GM19035 (cell line): ENCODE data around the gene GAL3ST3.
"Not testable (repeated sequence)": the region's sequence is repeated elsewhere in the genome, so short reads cannot be mapped to it uniquely, and the experiment has no call there.

ENCODE experiments used
- ATAC-seq: cut with Tn5 transposase; IDR thresholded peaks from one replicate; pipeline ENCODE4 v1.9.1; 2021; ENCODE audit not compliant: unreplicated experiment

GAL3ST3 gene

DNA sequence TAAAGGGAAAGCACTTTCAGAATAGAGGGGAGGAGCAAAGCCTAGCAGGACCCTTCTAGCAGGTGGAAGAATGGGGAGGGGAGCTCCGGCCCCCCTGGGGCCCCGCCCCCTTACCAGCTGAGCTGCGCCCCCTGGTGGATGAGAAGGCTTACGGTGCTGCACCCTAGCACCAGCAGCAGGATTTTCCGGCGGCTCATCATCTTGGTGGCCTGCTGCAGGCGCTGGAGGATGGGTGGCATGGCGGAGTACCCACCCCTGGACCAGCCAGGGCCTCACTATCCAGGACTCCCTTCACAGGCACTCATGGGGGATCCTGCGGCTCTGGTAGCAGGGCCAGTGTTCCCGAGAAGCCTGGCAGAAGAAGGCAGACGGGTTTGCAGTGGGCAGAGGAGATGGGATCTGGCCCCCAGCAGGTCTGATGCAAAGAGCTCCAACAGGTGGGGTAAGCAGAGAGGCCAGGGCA, 3.8 kb downstream of the GAL3ST3 start:
- ATAC-seq, result no peak

DNA sequence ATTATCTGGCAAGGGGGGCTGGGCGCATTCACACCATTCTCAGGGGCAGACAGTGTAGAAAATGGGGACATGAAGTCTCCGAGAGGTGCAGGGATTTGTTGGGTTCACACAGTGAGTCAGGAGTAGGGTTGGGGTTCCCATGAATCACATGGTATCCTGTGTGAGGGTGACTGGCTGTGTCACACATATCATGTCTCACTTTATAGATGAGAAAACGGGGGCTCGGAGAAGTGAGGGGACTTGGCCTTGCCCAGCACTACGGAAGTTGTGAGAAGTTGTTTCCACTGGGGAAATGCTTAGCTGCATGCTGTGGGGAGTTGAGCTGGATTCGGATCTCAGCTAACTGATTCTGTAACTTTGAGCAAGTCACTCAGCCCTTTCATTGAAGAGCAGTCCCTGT, 4.2 kb downstream of the GAL3ST3 start:
- ATAC-seq, result no peak

DNA sequence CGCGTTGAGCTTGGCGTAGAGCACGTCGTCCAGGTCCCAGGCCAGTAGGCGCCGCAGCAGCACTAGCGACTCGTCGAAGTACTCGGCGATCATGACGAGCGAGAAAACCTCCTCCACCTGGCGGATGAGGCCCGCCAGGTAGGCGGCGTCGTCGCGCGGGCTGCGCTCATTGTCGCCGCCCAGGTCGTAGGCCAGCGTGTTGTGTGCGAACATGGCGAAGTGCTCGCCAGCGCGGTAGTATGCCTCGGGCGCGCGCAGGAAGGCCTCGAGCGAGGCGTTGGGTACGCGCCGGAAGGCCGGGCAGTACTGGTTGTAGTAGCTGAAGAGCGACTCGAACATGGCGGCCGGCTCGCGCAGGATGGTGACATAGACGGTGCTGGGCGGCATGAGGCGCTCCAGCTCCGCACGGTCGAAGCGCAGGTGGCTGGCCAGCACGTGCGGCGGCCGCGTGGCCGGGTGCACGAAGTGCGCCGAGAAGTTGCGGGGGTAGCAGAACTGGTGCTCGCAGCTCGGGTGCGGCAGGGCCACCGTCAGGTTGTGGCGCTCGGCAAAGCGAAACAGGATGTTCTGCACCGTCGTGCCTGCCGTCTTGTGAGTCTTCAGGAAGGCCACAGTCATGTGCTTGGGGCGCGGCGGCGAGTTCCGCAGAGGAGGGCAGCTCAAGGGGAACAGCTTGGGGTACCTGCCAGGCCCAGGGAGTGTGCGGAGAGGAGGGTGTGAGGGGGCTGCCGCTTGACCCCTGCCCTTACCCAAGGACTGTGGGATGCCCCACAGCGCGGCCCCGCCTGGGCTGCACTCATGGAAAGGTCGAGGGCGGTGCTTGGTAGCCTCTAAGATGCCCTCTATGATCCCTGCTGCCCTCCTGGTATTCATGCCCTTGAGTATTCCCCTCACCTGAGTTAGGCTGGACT, 5.7 kb downstream of the GAL3ST3 start:
- ATAC-seq, result no peak

DNA sequence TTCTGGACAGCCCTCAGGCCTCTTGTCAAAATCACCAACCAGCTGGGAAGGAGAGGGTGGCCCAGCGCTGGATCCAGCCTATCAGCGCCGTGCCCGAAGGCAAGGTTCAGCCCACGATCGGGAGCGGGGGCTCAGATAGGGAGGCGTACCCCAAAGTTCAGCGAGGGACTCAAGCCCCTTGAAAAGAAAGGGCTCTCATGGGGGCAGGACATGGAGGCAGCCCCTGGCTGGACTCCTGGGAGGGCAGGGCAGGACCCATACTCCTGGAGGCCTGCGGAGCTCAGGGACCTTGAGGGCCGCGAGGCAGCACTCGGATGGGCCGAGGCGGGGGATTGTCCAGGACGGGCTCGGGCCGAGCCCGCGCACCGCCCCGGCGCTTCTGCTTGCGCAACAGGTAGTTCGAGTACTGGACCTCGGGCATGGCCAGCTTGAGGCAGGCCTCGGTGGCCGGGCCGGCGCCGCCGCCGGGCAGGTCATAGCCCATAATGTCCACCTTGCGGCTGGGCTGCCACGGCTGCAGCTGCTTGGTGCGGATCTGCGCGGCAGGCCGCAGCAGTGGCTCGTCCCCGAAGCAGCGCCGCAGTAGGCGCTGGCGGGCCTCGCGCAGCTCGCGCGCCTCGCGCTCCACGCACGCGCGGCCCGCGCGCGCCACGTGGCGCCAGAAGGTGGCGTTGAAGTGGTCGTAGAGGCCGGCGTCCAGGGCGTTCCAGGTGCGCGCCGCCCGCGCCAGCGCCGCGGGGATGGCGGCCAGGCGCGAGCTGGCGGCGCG, 6.5 kb downstream of the GAL3ST3 start:
- ATAC-seq, result no peak

DNA sequence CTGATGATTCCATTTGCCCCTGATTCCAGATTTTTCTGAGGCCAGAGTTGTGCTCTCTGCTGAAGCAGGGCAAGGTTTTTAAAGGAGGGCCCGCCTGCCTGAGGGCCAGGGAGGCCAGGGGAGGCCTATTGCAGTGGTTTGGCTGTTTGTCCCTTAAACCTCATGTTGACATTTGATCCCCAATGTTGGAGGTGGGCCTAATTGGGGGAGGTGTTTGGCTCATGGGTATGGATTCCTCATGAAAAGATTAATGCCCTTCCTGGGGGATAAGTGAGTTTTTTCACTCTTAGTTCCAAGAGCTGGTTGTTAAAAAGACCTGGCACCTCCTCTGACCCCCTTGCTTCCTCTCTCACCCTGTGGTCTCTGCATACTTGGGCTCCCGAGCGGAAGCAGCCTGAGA, 9.2 kb downstream of the GAL3ST3 start:
- no peak for ATAC-seq

DNA sequence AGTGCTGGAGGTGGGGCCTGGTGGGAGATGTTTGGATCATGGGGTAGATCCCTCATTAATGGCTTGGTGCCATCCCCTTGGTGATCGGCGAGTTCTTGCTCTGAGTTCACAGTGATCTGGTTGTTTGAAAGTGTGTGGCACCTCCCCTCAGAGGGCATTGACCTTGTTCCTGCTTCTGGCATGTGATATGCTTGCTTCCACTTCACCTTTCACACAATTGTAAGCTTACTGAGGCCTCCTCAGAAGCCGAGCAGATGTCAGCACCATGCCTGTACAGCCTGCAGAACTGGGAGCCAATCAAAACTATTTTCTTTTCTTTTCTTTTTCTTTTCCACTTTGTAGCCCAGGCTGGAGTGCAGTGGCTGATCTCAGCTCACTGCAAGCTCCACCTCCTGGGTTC, 11.6 kb downstream of the GAL3ST3 start:
- no peak for ATAC-seq

DNA sequence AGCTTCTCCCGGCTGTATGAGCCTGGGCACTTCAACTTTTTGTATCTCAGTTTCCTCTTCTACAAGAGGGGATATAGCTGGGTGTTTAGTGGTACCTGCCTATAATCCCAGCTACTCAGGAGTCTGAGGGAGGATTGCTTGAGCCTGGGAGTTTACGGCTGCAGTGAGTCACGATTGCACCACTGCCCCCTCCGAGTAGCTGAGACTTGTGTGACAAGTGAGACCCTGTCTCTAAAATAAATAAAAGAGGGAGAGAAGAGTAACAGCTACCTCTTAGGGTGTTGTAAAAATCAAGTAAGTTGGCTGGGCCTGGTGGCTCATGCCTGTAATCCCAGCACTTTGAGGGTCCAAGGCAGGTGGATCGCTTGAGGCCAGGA, 12.6 kb downstream of the GAL3ST3 start:
- ATAC-seq, result no peak

DNA sequence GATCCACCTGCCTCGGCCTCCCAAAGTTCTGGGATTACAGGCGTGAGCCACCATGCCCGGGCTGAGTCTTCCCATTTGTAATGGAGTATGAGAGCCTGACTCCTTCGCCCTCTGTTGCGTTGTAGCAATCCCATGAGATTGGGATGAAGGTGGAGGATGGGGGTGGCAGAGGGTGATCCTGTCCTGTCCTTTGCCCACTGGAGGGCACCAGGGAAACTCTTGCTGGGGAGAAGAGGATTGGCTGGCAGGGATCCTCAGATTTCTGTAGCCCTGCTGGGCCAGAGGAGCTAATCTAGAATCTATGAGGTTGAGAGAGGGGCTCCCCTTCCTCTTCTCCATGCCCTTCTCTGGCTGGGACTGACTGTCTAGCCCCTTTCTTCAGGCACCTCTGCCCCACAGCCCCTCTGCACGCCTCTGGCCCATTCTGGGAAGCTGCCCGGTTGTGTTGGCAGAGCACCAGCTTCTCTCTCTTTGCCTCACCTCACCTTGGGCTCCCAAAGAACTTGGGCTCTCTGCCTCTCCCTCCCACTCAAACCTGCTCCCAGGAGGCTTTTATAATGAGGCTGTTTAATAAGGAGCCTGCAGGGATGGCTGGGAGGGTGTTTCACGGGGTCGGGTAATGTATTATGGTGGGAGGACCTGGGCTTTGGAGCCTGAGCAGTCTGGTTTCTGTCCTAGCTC, 13.2 kb downstream of the GAL3ST3 start:
- ATAC-seq, result no peak

DNA sequence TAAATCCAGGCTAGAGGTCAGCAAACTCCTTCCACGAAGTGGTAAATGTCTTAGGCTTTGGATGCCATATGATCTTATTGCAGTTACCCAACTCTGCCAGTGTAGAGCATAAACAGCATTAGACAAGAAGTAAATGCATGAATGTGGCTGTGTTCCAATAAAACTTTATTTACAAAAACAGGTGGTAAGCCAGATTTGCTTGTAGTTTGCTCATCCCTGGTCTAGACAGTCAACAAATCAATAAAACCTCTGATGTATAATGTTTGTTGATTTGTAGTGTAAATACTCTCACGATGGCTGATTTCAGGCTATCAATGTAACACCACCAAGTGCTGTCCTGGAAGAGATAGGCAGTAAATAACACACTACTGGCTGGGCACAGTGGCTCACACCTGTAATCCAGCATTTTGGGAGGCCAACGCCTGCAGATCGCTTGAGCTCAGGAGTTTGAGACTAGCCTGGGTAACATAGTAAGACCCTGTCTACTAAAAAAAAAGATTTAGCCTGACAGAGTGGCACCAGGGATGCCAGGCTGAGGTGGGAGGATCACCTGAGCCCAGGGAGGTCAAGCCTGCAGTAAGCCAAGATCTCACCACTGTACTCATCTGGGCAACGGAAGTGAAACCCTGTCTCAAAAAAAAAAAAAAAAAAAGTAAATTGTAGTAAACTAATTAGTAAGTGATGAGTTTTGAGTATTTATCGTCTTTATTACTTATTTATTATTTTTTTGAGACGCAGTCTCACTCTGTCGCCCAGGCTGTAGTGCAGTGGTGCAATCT, 15.8 kb downstream of the GAL3ST3 start:
- ATAC-seq, result no peak

DNA sequence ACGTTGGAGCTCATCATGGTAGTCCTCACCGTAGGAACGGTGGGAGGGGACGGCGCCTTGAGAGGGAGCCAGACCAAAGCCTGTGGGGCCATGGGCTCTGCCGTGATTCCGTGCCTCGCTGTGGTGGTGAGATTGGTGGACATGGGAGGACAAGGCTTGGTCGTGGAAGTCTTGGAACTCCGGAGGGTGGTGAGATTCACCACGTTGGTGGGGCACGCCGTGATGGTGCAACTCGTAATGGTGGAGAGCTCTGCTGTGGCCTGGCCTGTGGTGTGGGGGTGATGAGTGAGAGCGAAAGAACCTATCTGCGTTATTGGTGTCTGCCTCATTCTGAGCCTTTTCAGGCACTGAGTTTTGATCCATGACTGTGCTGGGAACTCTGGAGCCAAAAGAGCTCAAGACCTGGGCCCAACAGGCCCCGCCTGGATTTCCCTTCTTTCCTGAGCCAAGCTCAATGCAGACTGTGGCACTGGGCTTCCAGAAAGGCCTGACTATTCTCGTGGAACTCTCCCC, 22.9 kb downstream of the GAL3ST3 start, which contains the start of gene CATSPER1:
TSS of gene CATSPER1 (minus strand) at position 463 of the 513 bp plus-strand sequence. CDS start at position 363, 100 bp downstream.
- no peak for ATAC-seq

DNA sequence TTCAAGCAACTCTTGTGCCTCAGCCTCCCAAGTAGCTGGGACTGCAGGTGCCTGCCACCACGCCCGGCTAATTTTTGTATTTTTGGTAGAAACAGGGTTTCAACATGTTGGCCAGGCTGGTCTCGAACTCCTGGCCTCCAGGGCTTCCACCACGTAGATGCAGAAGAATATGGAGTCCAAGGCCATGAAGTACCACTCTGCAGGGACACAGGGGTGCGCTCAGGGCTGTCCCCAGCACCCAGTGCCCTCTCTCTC, 25.8 kb downstream of the GAL3ST3 start:
- ATAC-seq, result not testable (repeated sequence)

DNA sequence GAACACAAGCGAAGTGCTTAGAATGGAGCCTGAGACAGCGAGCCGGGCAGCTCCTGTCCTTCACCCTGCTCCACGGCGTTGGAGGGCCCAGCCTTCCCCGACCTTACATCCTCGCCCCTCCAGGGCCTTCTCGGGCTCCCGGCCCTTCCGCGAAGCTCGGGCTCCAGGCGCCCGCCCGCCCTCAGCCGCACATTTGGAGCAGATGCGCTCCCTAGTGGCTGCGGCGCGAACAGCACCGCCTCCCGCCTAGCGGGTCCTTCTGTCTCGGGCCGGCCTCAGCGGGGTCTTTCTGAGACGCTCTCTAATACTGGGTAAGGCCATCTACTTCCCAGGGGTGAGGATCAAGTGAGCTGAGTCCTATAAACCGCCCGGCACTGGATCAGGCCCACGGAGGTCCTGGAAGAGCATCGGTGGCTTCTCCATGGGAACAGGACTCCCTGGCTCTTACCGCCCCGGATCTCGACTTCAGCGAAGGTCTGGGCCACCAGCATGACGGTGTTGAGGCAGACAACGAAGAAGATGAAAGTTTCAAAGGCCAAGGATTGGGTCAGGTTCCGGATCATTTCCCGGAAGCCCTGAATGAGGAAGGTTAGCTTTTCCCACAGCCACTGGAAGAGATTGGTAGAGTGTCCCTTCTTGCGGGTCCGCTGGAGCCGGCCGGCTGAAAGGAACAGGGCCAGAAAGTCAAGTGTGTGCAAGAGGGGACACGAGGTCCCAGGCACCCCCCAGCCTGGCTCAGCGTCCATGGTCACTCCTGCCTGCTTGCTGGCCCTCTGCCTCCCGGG, 26.4 kb downstream of the GAL3ST3 start:
- ATAC-seq, result no peak

DNA sequence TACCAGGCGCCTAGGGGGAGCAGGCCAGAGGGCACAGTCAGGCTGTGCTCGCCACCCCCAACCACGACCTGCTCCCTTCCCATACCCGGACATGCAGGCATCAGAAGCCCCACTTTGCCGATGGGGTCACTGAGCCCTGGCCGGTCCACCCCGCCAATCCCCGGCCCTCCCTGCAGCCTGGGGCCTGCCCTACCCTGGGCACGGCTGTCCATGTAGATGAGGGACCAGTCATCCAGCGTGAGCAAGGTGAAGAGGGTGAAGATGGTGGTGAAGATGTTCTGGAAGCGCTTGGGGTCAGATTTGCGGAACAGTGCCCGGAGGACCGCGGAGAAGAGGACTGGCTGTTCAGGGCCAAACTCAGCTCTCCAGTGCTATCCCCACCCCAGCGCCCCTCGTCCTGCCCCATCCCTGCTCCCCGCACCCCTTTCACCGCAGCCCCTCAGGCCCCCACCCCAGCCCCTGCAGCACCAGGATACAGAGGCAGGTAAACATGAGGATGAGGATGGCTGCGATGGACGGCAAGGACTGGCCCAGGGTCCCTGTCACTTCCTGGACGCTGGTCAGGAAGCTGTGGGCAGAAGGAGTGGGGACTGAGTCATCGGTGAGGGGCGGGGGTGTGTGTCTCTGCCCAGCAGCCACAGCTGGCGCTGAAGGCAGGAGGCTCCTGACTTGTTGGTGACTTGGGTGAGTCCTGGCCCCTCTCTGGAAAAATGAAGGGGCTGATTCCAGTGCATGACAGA, 28.2 kb downstream of the GAL3ST3 start:
- ATAC-seq, result no peak

DNA sequence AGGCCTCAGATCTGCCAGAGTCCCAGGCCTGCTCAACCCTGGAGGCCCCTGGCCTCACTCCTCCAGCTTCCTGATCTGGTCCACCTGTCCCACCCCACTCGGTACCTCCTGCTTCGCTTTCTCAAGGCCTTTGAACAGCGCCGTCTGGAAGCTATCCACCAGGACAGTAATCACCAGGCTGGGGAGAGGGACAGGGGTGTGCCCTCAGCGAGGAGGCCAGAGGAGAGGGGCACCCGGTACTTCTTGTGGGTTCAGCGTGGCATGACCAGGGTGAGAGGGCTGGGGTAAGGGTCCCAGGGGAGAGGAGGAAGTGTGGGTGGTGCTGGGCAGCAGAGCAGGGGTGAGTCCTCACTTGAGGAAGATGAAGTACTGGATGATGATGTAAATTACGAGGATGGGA, 28.7 kb downstream of the GAL3ST3 start:
- no peak for ATAC-seq

DNA sequence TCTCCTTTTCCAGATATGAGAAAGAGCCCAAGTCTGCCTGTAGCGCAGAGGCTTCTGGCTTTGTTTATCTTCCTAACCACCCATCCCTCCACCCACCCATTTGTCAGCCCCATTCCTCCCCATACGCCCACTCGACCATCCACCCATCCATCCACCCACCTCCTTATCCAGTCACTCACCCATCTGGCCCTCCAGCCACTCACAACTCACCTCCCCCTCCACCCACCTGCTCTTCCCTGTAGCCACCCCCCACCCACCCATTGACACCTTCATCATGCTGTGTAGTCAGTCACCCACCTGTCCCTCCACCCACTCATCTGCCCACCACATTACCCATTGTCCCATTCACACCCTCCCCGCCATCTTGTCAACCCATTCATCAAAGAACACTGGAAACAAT, 31.6 kb downstream of the GAL3ST3 start:
- ATAC-seq, result no peak

DNA sequence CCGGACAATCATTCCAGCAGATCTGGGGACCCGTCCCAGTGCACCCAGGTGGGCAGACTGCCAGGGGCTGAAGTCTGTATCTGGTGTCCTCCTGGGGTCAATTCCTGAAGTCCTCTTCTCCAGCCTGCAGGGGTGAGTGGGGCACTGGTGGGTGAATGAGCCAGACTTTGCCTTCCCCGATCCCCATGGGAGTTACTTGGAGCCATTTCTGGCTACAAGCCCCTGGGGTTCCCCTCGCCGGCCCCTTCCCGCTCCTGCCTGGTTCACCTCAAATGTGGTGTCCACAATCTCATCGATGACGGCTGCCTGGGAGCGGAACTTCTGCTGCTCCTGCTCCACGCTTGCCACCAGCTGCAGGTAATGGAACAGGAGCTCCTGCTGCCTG, 32.2 kb downstream of the GAL3ST3 start:
- ATAC-seq, result no peak

DNA sequence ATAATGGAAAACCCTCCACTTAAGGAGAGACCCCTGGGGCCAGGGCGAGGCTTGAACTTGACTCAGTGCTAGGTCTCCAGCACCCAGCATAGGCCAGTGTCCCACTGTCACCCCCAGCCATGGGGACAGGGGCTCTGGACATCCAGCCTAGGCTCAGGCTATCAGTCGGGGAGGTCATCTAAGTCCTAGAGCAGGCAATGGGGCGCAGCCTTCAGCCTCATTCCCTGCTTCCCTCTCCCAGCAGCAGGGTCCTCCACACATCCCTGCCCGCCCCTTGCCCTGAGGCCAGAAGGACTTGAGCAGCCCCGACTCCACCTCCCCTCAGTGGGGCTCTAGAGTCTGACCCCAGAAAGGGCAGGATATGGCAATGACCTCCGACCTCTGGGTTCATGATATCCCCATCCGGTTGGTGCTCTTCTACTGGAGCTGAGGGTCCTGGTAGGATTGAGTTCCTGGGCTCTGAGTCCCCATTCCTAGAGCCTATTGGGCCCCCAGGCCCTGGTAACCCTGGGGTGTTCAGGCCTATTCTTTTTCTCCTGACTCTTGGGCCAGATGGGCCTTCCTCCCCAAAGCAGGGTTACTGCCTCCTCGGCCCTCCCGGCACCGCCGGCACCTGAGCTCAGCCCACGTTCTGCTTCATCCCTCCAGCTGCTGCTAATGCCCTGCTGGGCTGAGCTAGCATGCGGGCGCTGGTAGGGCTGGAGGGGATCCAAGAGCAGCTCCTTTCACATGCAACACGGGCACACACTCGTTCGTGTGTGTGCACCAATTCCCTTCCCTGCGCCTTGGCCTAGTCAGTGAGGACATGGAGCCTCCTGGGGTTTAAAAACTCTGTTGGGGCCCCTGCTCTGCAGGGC, 32.8 kb downstream of the GAL3ST3 start:
- no peak for ATAC-seq

DNA sequence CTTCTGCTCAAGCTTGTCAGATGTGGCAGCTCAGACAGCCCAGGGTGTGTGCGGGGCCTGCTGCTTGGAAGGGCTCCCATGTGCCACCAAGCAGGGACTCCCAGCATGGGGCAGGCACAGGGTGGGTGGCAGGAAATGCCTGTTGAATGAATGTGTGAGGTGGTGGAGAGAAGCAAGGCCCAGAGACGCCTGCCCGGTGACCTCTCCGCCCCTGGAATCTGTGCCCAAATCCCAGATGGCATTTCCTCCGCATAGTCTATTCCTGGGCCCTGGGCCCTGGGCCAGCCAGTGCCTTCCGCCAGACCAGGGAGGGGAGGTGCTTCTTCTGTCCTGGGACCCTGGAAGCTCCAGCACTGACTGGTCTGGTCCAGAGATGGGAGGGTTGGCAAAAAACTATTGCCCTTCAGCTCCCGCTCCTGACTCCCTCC, 33.5 kb downstream of the GAL3ST3 start:
- no peak for ATAC-seq
